SK-N-SH (cell line): Measurements from ENCODE around the gene PPIC. TPM values are rescaled to one million over a fixed set of nuclear protein-coding genes. Genes with fewer than 3 reads are reported as not detected.

Experiments
- CTCF ChIA-PET: fragments of 300-600, 350-600 bp; formaldehyde crosslinking; extraction: SDS; loops from one replicate; lab custom pipeline; 2021; lab: Yijun Ruan, JAX
- POLR2A ChIA-PET: fragments of 350-600 bp; sonication (Branson Sonifier 250); formaldehyde crosslinking; extraction: SDS; loops from one replicate; lab custom pipeline; 2020; ENCODE audit warnings: antibody characterized with exemption, inconsistent platforms; lab: Yijun Ruan, JAX
- DNase-seq: peaks from one replicate; pipeline ENCODE4 v3.0.0; 2012
- H2AFZ ChIP-seq: fragments of 200-600 bp; sonication (generic); 2 replicates; pipeline ENCODE4 v1.8.1; 2016; ENCODE audit warnings: antibody characterized with exemption, mild to moderate bottlenecking, low read depth
- H3F3A ChIP-seq: fragments of 200-600 bp; sonication (generic); replicated peaks from 2 replicates; pipeline ENCODE3; 2016; ENCODE audit warnings: antibody characterized with exemption, mild to moderate bottlenecking; ENCODE audit not compliant: insufficient read depth
- H3K27ac ChIP-seq, 2 experiments: fragments of 200-500 bp in 1 of 2; fragments of 200-600 bp in 1 of 2; sonication (Bioruptor generic) in 1 of 2; sonication (generic), shearing (Covaris generic) in 1 of 2; 2 replicates each; pipeline versions ENCODE4 v1.5.1 to v1.6.1; 2014 to 2016; ENCODE audit warnings: low read depth in 2 of 2, inconsistent platforms in 1 of 2, low read length in 1 of 2, mild to moderate bottlenecking in 1 of 2, mixed read lengths in 1 of 2
- H3K27me3 ChIP-seq: fragments of 200-600 bp; sonication (generic), shearing (Covaris generic); 2 replicates; pipeline ENCODE4 v1.6.1; 2016; ENCODE audit warnings: mixed run types; ENCODE audit not compliant: insufficient read depth
- H3K36me3 ChIP-seq, 2 experiments: fragments of 200-500 bp in 1 of 2; fragments of 200-600 bp in 1 of 2; sonication (Bioruptor generic) in 1 of 2; sonication (generic) in 1 of 2; replicated peaks in 1 of 2; 2 replicates each; pipeline versions ENCODE3 to v1.5.1; 2014 to 2016; ENCODE audit warnings: low read length in 1 of 2, mild to moderate bottlenecking in 1 of 2; ENCODE audit not compliant: insufficient read depth in 2 of 2, control insufficient read depth in 1 of 2
- H3K4me1 ChIP-seq, 2 experiments: fragments of 200-500 bp in 1 of 2; fragments of 200-600 bp in 1 of 2; sonication (Bioruptor generic) in 1 of 2; sonication (generic), shearing (Covaris generic) in 1 of 2; 2 replicates each; pipeline versions ENCODE4 v1.5.1 to v1.6.1; 2014 to 2016; ENCODE audit warnings: low read depth in 1 of 2, low read length in 1 of 2, mixed run types in 1 of 2; ENCODE audit not compliant: insufficient read depth in 2 of 2, control insufficient read depth in 1 of 2
- H3K4me2 ChIP-seq: fragments of 200-600 bp; sonication (generic), shearing (Covaris generic); 2 replicates; pipeline ENCODE4 v1.6.1; 2017; ENCODE audit warnings: mixed run types
- H3K4me3 ChIP-seq, 2 experiments: fragments of 200-500 bp in 1 of 2; fragments of 200-600 bp in 1 of 2; sonication (Bioruptor generic) in 1 of 2; sonication (generic), shearing (Covaris generic) in 1 of 2; 2 replicates each; pipeline versions ENCODE4 v1.5.1 to v1.8.1; 2014 to 2016; ENCODE audit warnings: low read depth in 2 of 2, inconsistent platforms in 1 of 2, low read length in 1 of 2, mild to moderate bottlenecking in 1 of 2, mixed read lengths in 1 of 2, moderate library complexity in 1 of 2
- H3K79me2 ChIP-seq: fragments of 200-600 bp; sonication (generic); 2 replicates; pipeline ENCODE4 v1.8.1; 2017; ENCODE audit warnings: mild to moderate bottlenecking; ENCODE audit not compliant: insufficient read depth
- H3K9ac ChIP-seq: fragments of 200-600 bp; sonication (generic); 2 replicates; pipeline ENCODE4 v1.6.1; 2017; ENCODE audit warnings: mixed run types
- H3K9me2 ChIP-seq: fragments of 200-600 bp; sonication (generic); 2 replicates; pipeline ENCODE4 v1.6.1; 2017; ENCODE audit warnings: mixed run types
- H3K9me3 ChIP-seq: fragments of 200-600 bp; sonication (generic); 2 replicates; pipeline ENCODE4 v1.6.1; 2017; ENCODE audit warnings: mixed run types, mild to moderate bottlenecking, moderate library complexity
- H4K20me1 ChIP-seq: fragments of 200-600 bp; sonication (generic); 2 replicates; pipeline ENCODE4 v1.6.1; 2017; ENCODE audit warnings: mild to moderate bottlenecking, mixed run types; ENCODE audit not compliant: insufficient read depth
- FOXJ3 ChIP-seq: sonication (generic); formaldehyde crosslinking; IDR thresholded peaks from 2 replicates; pipeline ENCODE4 v1.5.1; 2020; ENCODE audit warnings: mild to moderate bottlenecking, missing genetic modification reagents
- FOXM1 ChIP-seq: IDR thresholded peaks from 2 replicates; pipeline ENCODE4 v1.4.0; 2012; ENCODE audit warnings: low read depth, mild to moderate bottlenecking
- GABPA ChIP-seq: IDR thresholded peaks from 2 replicates; pipeline ENCODE4 v1.4.0; 2012; ENCODE audit warnings: low read depth, mild to moderate bottlenecking
- RAD21 ChIP-seq: IDR thresholded peaks from 2 replicates; pipeline ENCODE4 v1.6.1; 2012; ENCODE audit warnings: mild to moderate bottlenecking, low read length
- TEAD4 ChIP-seq: IDR thresholded peaks from 2 replicates; pipeline ENCODE4 v1.4.0; 2012; ENCODE audit warnings: mild to moderate bottlenecking, borderline replicate concordance; ENCODE audit not compliant: insufficient read depth
- YY1 ChIP-seq: IDR thresholded peaks from 2 replicates; pipeline ENCODE4 v1.4.0; 2012; ENCODE audit warnings: low read depth, mild to moderate bottlenecking
- WGBS: methylation state at CpG from one replicate; pipeline ENCODE4 v1.1.6; 2017; ENCODE audit warnings: low lambda C conversion rate; 5-methylcytosine and 5-hydroxymethylcytosine counted together
- polyA plus RNA-seq, 3 experiments: library from polyadenylated mRNA; depleted of rRNA; stranded (reverse); fragments of >200 nt; gene quantifications; 2 replicates each; pipeline ENCODE4 v1.2.3, GENCODE V29; 2012
- TF ChIP-seq, protein P1 (sequence below): fragments of 200-600 bp; sonication (generic); IDR thresholded peaks from 2 replicates; pipeline ENCODE4 v1.6.1; 2017; ENCODE audit warnings: antibody characterized with exemption, mild to moderate bottlenecking, moderate library complexity
- TF ChIP-seq, protein P2 (sequence below): fragments of 150-350 bp; IDR thresholded peaks from 2 replicates; pipeline ENCODE4 v1.6.1; 2017; ENCODE audit warnings: antibody characterized with exemption, low read length, low read depth, borderline replicate concordance

Gene PPIC
- polyA plus RNA-seq, 1 of the 3 experiments (the other 2 are of a cell fraction), result 55.1 TPM

DNA sequence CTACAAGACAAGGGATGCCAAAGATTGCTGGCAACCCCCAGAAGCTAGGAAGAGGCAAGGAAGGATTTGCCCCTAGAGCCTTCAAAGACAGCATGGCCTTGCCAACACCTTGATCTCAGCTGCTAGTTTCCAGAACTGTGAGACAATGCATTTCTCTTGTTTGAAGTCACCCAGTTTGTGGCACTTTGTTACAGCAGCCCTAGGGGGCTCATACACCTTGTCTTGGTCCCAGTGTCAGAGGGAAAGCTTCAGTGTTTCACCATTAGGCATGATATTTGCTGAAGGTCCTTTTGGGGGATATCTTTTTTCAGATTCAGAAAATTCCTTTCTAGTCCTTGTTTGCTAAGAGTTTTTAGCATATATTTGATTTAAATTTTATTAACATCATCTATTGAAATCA lies 3.1 kb upstream of the PPIC start (continued):
- TF ChIP-seq FOXJ3 (CRISPR knock-in tag), result no peak

DNA sequence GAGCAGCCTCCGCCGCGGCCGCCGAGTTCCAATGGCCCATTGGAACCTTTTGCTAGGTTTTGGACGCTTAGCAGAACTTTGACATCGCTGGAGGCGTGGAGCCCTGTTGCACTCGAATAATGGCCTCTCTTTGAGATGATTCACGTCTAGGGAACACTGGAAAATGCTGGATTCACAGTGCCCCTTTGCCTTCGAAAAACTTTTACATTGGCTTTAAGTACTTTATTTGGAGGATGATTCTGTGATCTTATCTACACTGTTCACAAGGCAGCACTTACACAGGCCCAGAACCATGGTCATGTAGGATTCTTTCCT lies 536 bp upstream of the PPIC start:
- no peaks in the 10 kb centered on the region for H3K79me2 ChIP-seq
- no peak for DNase-seq
- H3K9me3 ChIP-seq, result no peaks in the 10 kb centered on the region
- H3K27me3 ChIP-seq, result no peaks in the 10 kb centered on the region
- H3K36me3 ChIP-seq, result no peaks in the 10 kb centered on the region
- H2AFZ ChIP-seq, result peak overlapping the region; percentile 90
- peak overlapping the region; percentile 69 for H3K9ac ChIP-seq
- peak overlapping the region; percentile 68 for H3K27ac ChIP-seq
- H3F3A ChIP-seq, result peaks cover 13% of the 10 kb centered on the region
- H3K4me3 ChIP-seq, result peak overlapping the region; percentile 72 to 83
- no peaks in the 10 kb centered on the region; the same call in 1 of the 2 replicates for H4K20me1 ChIP-seq
- ChIA-PET CTCF (no interaction called here), POLR2A (no interaction called here)
- H3K4me1 ChIP-seq, result peaks cover 0 to 6% of the 10 kb centered on the region in 2 experiments; a peak in 2 of 4 replicates
- WGBS, result 0% methylated on average over 11 of the region's 11 CpGs
- peak overlapping the region; percentile 83 for H3K4me2 ChIP-seq
- TF ChIP-seq, protein P1, sequence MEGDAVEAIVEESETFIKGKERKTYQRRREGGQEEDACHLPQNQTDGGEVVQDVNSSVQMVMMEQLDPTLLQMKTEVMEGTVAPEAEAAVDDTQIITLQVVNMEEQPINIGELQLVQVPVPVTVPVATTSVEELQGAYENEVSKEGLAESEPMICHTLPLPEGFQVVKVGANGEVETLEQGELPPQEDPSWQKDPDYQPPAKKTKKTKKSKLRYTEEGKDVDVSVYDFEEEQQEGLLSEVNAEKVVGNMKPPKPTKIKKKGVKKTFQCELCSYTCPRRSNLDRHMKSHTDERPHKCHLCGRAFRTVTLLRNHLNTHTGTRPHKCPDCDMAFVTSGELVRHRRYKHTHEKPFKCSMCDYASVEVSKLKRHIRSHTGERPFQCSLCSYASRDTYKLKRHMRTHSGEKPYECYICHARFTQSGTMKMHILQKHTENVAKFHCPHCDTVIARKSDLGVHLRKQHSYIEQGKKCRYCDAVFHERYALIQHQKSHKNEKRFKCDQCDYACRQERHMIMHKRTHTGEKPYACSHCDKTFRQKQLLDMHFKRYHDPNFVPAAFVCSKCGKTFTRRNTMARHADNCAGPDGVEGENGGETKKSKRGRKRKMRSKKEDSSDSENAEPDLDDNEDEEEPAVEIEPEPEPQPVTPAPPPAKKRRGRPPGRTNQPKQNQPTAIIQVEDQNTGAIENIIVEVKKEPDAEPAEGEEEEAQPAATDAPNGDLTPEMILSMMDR, result no peak
- TF ChIP-seq FOXM1, result no peak
- no peak for TF ChIP-seq YY1
- TF ChIP-seq, protein P2, sequence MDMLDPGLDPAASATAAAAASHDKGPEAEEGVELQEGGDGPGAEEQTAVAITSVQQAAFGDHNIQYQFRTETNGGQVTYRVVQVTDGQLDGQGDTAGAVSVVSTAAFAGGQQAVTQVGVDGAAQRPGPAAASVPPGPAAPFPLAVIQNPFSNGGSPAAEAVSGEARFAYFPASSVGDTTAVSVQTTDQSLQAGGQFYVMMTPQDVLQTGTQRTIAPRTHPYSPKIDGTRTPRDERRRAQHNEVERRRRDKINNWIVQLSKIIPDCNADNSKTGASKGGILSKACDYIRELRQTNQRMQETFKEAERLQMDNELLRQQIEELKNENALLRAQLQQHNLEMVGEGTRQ, result no peak
- no peak for TF ChIP-seq RAD21
- no peaks in the 10 kb centered on the region for H3K9me2 ChIP-seq

DNA sequence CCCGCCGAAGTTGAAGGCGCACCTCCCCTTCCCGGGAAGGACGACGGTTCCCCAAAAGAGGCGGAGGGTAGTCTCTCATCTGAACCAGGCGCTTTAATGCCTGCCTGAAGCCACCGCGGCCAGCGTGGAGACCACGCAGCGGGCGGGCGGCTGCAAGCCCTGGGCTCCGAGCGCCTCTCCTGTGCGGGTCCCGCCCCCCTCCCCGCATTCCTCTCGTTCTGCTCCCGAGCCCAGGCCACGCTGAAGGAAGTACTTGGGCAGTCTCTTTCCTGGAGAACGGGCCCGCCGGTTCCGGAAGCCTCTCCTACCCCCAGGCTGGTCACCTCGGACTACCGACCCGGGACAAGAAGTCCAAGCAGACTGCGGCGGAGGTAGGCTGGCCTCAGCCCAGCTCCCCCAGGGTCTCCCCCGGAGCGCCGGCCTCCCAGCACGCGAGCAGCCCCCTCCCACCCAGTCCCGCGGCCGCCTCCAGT lies 571 bp downstream of the PPIC start:
- Histone ChIP-seq H3K79me2 (no peaks in the 10 kb centered on the region), H3K9me3 (no peaks in the 10 kb centered on the region), H3K27ac (peak overlapping the region; percentile 39 to 68; a peak in 3 of 4 replicates), H3K4me3 (peak overlapping the region; percentile 72 to 83), H3K4me1 (peaks cover 0 to 6% of the 10 kb centered on the region in 2 experiments; a peak in 2 of 4 replicates), H3K27me3 (no peaks in the 10 kb centered on the region), H3F3A (peaks cover 13% of the 10 kb centered on the region), H2AFZ (peak overlapping the region; percentile 90), H3K9ac (peak overlapping the region; percentile 69; the same call in 1 of the 2 replicates), H3K36me3 (no peaks in the 10 kb centered on the region), H3K4me2 (peak overlapping the region; percentile 83), H4K20me1 (no peaks in the 10 kb centered on the region; the same call in 1 of the 2 replicates), H3K9me2 (no peaks in the 10 kb centered on the region)
- ChIA-PET CTCF (no interaction called here), POLR2A (no interaction called here)
- 3% methylated on average over 13 of the region's 40 CpGs for WGBS
- TF ChIP-seq GABPA (peak; percentile 33; the same call in 1 of the 2 replicates), TEAD4 (no peak)
- peak; percentile 79 for DNase-seq
